Measurements from ENCODE around the gene TNIK.

- TF ChIP-seq POLR2AphosphoS5 (IDR thresholded peaks at IDR 0.05; ENCODE audit: low read depth, low read length) (no peak), TAF1 (IDR thresholded peaks at IDR 0.05; ENCODE audit: borderline replicate concordance, insufficient read depth, low read length) (no peak)
Observed at GRCh38 chr3:171503817-171504216, 43.6 kb upstream of the TNIK start.

All from PFSK-1 (cell line).